ENCODE results near the gene NAPA. TPM values are rescaled to one million over a fixed set of nuclear protein-coding genes. Genes with fewer than 3 reads are reported as not detected.

Gene NAPA
- 75.1 and 95.9 TPM in 2 replicates for total RNA-seq (2014; rRNA removed)
- Bru-seq, nascent RNA, result percentile 73 among the genes with signal in this experiment
- BruChase-seq, experiment 1, labeled RNA remaining after a 6-hour chase, result percentile 83 among the genes with signal in this experiment
- BruChase-seq, experiment 2, labeled RNA remaining after a 2-hour chase, result percentile 84 among the genes with signal in this experiment
- long read RNA-seq, transcript NAPA-201 (11 exons, 1,839 nt), result major isoform, 99 of 140 reads
- long read RNA-seq, transcript NAPA-205 (9 exons, 1,417 nt), result minor isoform, 7 of 140 reads
- long read RNA-seq, partial matches to known transcripts, result 7 of 140 reads
- long read RNA-seq, other reads (novel, unspliced or antisense), result 25 of 140 reads

DNA sequence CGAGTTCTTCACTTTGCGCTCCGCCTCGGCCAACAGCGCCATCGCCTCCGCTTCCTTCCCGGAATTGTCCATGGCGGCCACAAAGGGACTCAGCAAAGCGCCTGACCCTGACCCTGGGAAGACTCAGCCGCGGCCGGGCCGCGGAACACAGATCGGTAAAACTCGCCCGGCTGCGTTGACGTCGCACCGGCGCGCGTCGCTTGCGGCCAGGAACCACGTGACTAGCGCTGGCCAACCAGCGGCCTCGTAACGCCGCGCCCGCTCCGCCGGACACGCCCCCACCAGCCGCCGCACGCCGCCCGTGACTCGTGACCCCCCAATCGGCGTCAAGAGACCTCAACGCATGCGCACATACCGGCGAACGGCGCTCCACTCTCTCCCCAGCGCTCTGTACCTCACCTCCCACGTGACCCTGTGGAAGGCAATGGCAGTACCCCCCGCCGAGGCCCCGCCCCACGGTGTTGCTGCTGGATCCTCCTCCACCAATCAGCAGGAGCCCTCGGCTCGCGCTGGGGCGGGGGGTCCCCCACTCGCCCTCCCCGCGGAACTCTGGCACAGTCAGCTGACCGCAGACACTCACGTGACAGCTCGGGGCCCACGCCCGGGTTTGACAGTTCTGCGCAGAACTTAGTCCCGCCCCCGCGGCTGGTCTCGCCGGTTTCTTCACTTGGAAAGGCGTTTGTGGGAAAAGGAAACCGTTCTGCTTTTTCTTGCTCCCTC is at the start of gene NAPA:
Gene NAPA, minus strand, starts transcription at position 195 of the 720 bp plus-strand sequence. Its CDS starts 123 bp downstream, at position 72.
- CTCF ChIA-PET, result interaction anchor here (0.6 to 1.2 kb wide), 4 partner anchors 31 to 133 kb away, joined by 3 to 10 read pairs (median 6); partner anchors contain the start of gene KPTN
- no peaks in the 10 kb centered on the region for H3K36me3 ChIP-seq (ENCODE audit: low read depth, low read length)
- no TSS peak for BruUV-seq (replicated peaks)

DNA sequence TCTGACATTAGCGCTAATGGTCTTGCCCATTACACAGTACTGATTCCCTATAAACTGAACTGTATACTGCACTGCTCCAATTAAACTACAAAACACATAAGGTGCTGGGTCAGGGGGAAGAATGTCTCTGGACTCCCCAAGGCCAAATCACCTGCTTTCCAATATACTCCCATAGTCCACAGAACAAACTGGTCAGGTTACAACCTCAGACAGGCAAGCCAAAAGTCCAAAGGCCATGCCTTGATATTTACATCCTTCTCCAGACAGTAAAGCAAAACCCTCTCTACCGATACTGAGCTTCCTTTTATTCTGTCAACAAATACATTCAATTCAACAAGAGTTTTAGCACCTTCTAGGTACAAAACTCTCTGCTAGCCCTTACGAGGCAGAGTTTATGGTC is 49.2 kb upstream of the NAPA start:
- no peaks in the 10 kb centered on the region for H3F3A ChIP-seq (ENCODE audit: low read length, unreplicated experiment)
- intact Hi-C loops (cut with micrococcal nuclease), result loop anchor here (5.0 kb wide), 1 partner anchor 47 kb away; the partner anchor contains the start of gene NAPA
- CTCF ChIA-PET, result no interaction called here
- H3K27ac ChIP-seq (ENCODE audit: low read length), result no peak overlapping the region
- ATAC-seq (no peak), DNase-seq (no peak)
- POLR2A ChIA-PET (ENCODE audit: unreplicated experiment), result no interaction called here
- no peak overlapping the region for H3K9ac ChIP-seq (ENCODE audit: low read length)
- H3K79me2 ChIP-seq (ENCODE audit: low read length), result no peaks in the 10 kb centered on the region
- no peaks in the 10 kb centered on the region for H3K36me3 ChIP-seq (ENCODE audit: low read depth, low read length)
- no peaks in the 10 kb centered on the region for H3K9me3 ChIP-seq (ENCODE audit: low read length)
- no peak for TF ChIP-seq EZH2 (IDR thresholded peaks at IDR 0.05; ENCODE audit: low read length, unreplicated experiment)
- TF ChIP-seq, protein P1, sequence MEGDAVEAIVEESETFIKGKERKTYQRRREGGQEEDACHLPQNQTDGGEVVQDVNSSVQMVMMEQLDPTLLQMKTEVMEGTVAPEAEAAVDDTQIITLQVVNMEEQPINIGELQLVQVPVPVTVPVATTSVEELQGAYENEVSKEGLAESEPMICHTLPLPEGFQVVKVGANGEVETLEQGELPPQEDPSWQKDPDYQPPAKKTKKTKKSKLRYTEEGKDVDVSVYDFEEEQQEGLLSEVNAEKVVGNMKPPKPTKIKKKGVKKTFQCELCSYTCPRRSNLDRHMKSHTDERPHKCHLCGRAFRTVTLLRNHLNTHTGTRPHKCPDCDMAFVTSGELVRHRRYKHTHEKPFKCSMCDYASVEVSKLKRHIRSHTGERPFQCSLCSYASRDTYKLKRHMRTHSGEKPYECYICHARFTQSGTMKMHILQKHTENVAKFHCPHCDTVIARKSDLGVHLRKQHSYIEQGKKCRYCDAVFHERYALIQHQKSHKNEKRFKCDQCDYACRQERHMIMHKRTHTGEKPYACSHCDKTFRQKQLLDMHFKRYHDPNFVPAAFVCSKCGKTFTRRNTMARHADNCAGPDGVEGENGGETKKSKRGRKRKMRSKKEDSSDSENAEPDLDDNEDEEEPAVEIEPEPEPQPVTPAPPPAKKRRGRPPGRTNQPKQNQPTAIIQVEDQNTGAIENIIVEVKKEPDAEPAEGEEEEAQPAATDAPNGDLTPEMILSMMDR (conservative IDR thresholded peaks at IDR 0.05; ENCODE audit: low read depth, low read length), result no peak
- no peak for TF ChIP-seq EZH2phosphoT487 (IDR thresholded peaks at IDR 0.05; ENCODE audit: borderline replicate concordance, low read length)
- no peaks in the 10 kb centered on the region for H3K27me3 ChIP-seq (ENCODE audit: low read length)
- peaks cover 20% of the 10 kb centered on the region; the same call in 1 of the 2 replicates for H3K4me1 ChIP-seq (ENCODE audit: insufficient read depth, low read length)
- no peak overlapping the region for H2AFZ ChIP-seq (ENCODE audit: low read length)
- no peaks in the 10 kb centered on the region for H4K20me1 ChIP-seq (ENCODE audit: low read length)
- H3K9me2 ChIP-seq (replicated peaks; ENCODE audit: low read length), result no peaks in the 10 kb centered on the region
- no peak overlapping the region for H3K4me3 ChIP-seq (ENCODE audit: low read length)
- H3K4me2 ChIP-seq (ENCODE audit: low read length), result no peak overlapping the region
- BruUV-seq (replicated peaks), result no TSS peak

More for the DNA sequence above, at the start of gene NAPA:
- peak within 1 kb of the TSS; percentile 64 for H3K27ac ChIP-seq (ENCODE audit: low read length)
- peak; percentile 98 for DNase-seq
- ATAC-seq, result peak; percentile 94
- peaks cover 13% of the 10 kb centered on the region; the same call in 1 of the 2 replicates for H4K20me1 ChIP-seq (ENCODE audit: low read length)
- H3K27me3 ChIP-seq (ENCODE audit: low read length), result no peaks in the 10 kb centered on the region
- peak within 1 kb of the TSS; percentile 93 for H3K4me2 ChIP-seq (ENCODE audit: low read length)
- TF ChIP-seq, protein P1 (conservative IDR thresholded peaks at IDR 0.05; ENCODE audit: low read depth, low read length), result no peak
- no peak for TF ChIP-seq EZH2 (IDR thresholded peaks at IDR 0.05; ENCODE audit: low read length, unreplicated experiment)
- intact Hi-C loops (cut with micrococcal nuclease), result loop anchor here (1.0 to 10.0 kb wide), 5 partner anchors 47 to 180 kb away; partner anchors contain the start of gene BICRA
- H3F3A ChIP-seq (ENCODE audit: low read length, unreplicated experiment), result no peaks in the 10 kb centered on the region
- no peaks in the 10 kb centered on the region for H3K9me3 ChIP-seq (ENCODE audit: low read length)
- H3K4me3 ChIP-seq (ENCODE audit: low read length), result peak within 1 kb of the TSS; percentile 95
- H3K4me1 ChIP-seq (ENCODE audit: insufficient read depth, low read length), result peaks cover 31% of the 10 kb centered on the region
- H2AFZ ChIP-seq (ENCODE audit: low read length), result peak within 1 kb of the TSS; percentile 94
- POLR2A ChIA-PET (ENCODE audit: unreplicated experiment), result interaction anchor here (0.6 kb wide), 1 partner anchor 65 kb away, joined by 4 read pairs; no protein-coding TSS in a partner anchor
- H3K9me2 ChIP-seq (replicated peaks; ENCODE audit: low read length), result no peaks in the 10 kb centered on the region
- peak within 1 kb of the TSS; percentile 93 for H3K9ac ChIP-seq (ENCODE audit: low read length)
- H3K79me2 ChIP-seq (ENCODE audit: low read length), result peaks cover 48% of the 10 kb centered on the region

All from PC-3 (cell line).